AG10803 (cell line): ENCODE measurements around the gene ANGPTL2.

Experiments
- DNase-seq: peaks from one replicate; pipeline ENCODE4 v3.0.0; 2010; ENCODE audit warnings: low read depth
- H3K4me3 ChIP-seq: 2 replicates; pipeline ENCODE4 v1.5.1; 2011; ENCODE audit warnings: mild to moderate bottlenecking, low read length, control low read depth
- TF ChIP-seq, protein P1 (sequence below): conservative IDR thresholded peaks from 2 replicates; pipeline ENCODE4 v1.5.1; 2011; ENCODE audit warnings: mild to moderate bottlenecking, low read length, control low read depth, inconsistent platforms

ANGPTL2 gene

DNA sequence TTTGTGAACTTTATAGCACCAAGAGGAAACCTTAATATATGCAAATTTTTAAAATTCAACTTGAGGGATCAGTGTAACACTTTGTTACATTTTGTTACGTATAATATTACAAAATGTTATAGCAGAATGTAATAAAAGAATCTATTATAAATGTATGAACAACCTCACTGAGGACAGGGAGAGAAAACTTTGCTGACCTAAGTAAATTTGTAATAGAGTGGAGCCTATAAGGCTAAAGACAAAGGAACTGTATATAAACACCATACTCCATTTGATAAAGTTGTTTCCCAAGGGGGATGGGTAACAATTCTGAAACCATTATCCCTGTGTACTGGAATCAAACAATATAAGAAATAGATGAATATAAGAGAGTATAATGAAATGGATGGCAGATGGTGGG lies 77.3 kb downstream of the ANGPTL2 start:
- H3K4me3 ChIP-seq, result no peak overlapping the region
- no peak for DNase-seq
- TF ChIP-seq, protein P1, sequence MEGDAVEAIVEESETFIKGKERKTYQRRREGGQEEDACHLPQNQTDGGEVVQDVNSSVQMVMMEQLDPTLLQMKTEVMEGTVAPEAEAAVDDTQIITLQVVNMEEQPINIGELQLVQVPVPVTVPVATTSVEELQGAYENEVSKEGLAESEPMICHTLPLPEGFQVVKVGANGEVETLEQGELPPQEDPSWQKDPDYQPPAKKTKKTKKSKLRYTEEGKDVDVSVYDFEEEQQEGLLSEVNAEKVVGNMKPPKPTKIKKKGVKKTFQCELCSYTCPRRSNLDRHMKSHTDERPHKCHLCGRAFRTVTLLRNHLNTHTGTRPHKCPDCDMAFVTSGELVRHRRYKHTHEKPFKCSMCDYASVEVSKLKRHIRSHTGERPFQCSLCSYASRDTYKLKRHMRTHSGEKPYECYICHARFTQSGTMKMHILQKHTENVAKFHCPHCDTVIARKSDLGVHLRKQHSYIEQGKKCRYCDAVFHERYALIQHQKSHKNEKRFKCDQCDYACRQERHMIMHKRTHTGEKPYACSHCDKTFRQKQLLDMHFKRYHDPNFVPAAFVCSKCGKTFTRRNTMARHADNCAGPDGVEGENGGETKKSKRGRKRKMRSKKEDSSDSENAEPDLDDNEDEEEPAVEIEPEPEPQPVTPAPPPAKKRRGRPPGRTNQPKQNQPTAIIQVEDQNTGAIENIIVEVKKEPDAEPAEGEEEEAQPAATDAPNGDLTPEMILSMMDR, result no peak

DNA sequence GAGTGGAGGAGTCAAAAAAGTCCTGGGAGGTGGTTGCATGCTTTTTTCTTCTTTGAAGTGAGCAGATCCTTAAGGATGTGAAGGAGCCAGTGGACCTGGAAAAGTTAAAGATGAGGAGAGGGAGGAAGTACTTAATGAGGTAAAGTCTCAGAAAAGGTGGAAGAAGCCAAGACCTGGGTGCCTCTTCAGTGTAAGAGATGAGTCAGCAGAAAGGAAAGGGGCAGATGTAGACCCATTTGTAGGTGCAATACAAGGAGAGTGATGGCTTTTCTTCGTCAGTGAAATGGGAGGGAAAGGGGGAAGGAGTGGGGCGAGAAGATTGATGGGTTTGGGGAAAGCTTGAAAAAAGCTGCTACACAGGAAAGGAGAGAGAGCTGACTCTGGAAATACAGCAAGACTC lies 82.9 kb downstream of the ANGPTL2 start:
- DNase-seq, result no peak
- H3K4me3 ChIP-seq, result no peak overlapping the region
- TF ChIP-seq, protein P1, result no peak

DNA sequence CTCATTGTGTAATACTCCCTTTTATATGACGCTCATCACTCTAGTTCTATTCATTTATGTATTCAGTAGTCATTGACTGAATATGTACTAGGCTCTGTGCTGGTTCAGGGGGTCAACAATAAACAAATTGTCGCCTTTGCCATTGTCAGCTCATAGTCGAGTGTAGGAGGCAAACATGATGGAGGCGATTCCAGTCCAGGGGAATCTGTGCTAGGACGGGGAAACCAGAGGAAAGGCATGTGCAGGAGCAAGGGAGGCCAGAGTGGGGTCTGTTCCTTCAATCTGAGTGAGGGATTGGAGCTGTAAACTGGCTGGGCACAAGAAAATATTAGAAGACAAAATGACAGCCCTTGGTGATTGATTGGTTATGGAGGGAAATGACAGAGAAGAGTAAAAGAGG lies 83.9 kb downstream of the ANGPTL2 start:
- TF ChIP-seq, protein P1, result no peak
- H3K4me3 ChIP-seq, result no peak overlapping the region
- no peak for DNase-seq
